SK-N-SH (cell line): ENCODE results near the gene PIK3R5. TPM values are rescaled to one million over a fixed set of nuclear protein-coding genes. Genes with fewer than 3 reads are reported as not detected.

ENCODE experiments used
- CTCF ChIA-PET: fragments of 300-600, 350-600 bp; formaldehyde crosslinking; extraction: SDS; loops from one replicate; lab custom pipeline; 2021; lab: Yijun Ruan, JAX
- POLR2A ChIA-PET: fragments of 350-600 bp; sonication (Branson Sonifier 250); formaldehyde crosslinking; extraction: SDS; loops from one replicate; lab custom pipeline; 2020; ENCODE audit warnings: antibody characterized with exemption, inconsistent platforms; lab: Yijun Ruan, JAX
- DNase-seq: peaks from one replicate; pipeline ENCODE4 v3.0.0; 2012
- H2AFZ ChIP-seq: fragments of 200-600 bp; sonication (generic); 2 replicates; pipeline ENCODE4 v1.8.1; 2016; ENCODE audit warnings: antibody characterized with exemption, mild to moderate bottlenecking, low read depth
- H3F3A ChIP-seq: fragments of 200-600 bp; sonication (generic); replicated peaks from 2 replicates; pipeline ENCODE3; 2016; ENCODE audit warnings: antibody characterized with exemption, mild to moderate bottlenecking; ENCODE audit not compliant: insufficient read depth
- H3K27ac ChIP-seq, 2 experiments: fragments of 200-500 bp in 1 of 2; fragments of 200-600 bp in 1 of 2; sonication (Bioruptor generic) in 1 of 2; sonication (generic), shearing (Covaris generic) in 1 of 2; 2 replicates each; pipeline versions ENCODE4 v1.5.1 to v1.6.1; 2014 to 2016; ENCODE audit warnings: low read depth in 2 of 2, inconsistent platforms in 1 of 2, low read length in 1 of 2, mild to moderate bottlenecking in 1 of 2, mixed read lengths in 1 of 2
- H3K27me3 ChIP-seq: fragments of 200-600 bp; sonication (generic), shearing (Covaris generic); 2 replicates; pipeline ENCODE4 v1.6.1; 2016; ENCODE audit warnings: mixed run types; ENCODE audit not compliant: insufficient read depth
- H3K36me3 ChIP-seq, 2 experiments: fragments of 200-500 bp in 1 of 2; fragments of 200-600 bp in 1 of 2; sonication (Bioruptor generic) in 1 of 2; sonication (generic) in 1 of 2; replicated peaks in 1 of 2; 2 replicates each; pipeline versions ENCODE3 to v1.5.1; 2014 to 2016; ENCODE audit warnings: low read length in 1 of 2, mild to moderate bottlenecking in 1 of 2; ENCODE audit not compliant: insufficient read depth in 2 of 2, control insufficient read depth in 1 of 2
- H3K4me1 ChIP-seq, 2 experiments: fragments of 200-500 bp in 1 of 2; fragments of 200-600 bp in 1 of 2; sonication (Bioruptor generic) in 1 of 2; sonication (generic), shearing (Covaris generic) in 1 of 2; 2 replicates each; pipeline versions ENCODE4 v1.5.1 to v1.6.1; 2014 to 2016; ENCODE audit warnings: low read depth in 1 of 2, low read length in 1 of 2, mixed run types in 1 of 2; ENCODE audit not compliant: insufficient read depth in 2 of 2, control insufficient read depth in 1 of 2
- H3K4me2 ChIP-seq: fragments of 200-600 bp; sonication (generic), shearing (Covaris generic); 2 replicates; pipeline ENCODE4 v1.6.1; 2017; ENCODE audit warnings: mixed run types
- H3K4me3 ChIP-seq, 2 experiments: fragments of 200-500 bp in 1 of 2; fragments of 200-600 bp in 1 of 2; sonication (Bioruptor generic) in 1 of 2; sonication (generic), shearing (Covaris generic) in 1 of 2; 2 replicates each; pipeline versions ENCODE4 v1.5.1 to v1.8.1; 2014 to 2016; ENCODE audit warnings: low read depth in 2 of 2, inconsistent platforms in 1 of 2, low read length in 1 of 2, mild to moderate bottlenecking in 1 of 2, mixed read lengths in 1 of 2, moderate library complexity in 1 of 2
- H3K79me2 ChIP-seq: fragments of 200-600 bp; sonication (generic); 2 replicates; pipeline ENCODE4 v1.8.1; 2017; ENCODE audit warnings: mild to moderate bottlenecking; ENCODE audit not compliant: insufficient read depth
- H3K9ac ChIP-seq: fragments of 200-600 bp; sonication (generic); 2 replicates; pipeline ENCODE4 v1.6.1; 2017; ENCODE audit warnings: mixed run types
- H3K9me2 ChIP-seq: fragments of 200-600 bp; sonication (generic); 2 replicates; pipeline ENCODE4 v1.6.1; 2017; ENCODE audit warnings: mixed run types
- H3K9me3 ChIP-seq: fragments of 200-600 bp; sonication (generic); 2 replicates; pipeline ENCODE4 v1.6.1; 2017; ENCODE audit warnings: mixed run types, mild to moderate bottlenecking, moderate library complexity
- H4K20me1 ChIP-seq: fragments of 200-600 bp; sonication (generic); 2 replicates; pipeline ENCODE4 v1.6.1; 2017; ENCODE audit warnings: mild to moderate bottlenecking, mixed run types; ENCODE audit not compliant: insufficient read depth
- CHD2 ChIP-seq: fragments of 150-350 bp; IDR thresholded peaks from 2 replicates; pipeline ENCODE4 v1.6.1; 2018; ENCODE audit warnings: low read length; ENCODE audit not compliant: partially characterized antibody
- EP300 ChIP-seq, 2 experiments: IDR thresholded peaks; 2 replicates each; pipeline versions ENCODE4 v1.4.0 to v1.6.1; 2012; ENCODE audit warnings: borderline replicate concordance in 1 of 2, low read depth in 1 of 2, low read length in 1 of 2
- FOSL2 ChIP-seq: IDR thresholded peaks from 2 replicates; pipeline ENCODE4 v1.4.0; 2012; ENCODE audit warnings: low read depth, mild to moderate bottlenecking, moderate library complexity, borderline replicate concordance
- FOXM1 ChIP-seq: IDR thresholded peaks from 2 replicates; pipeline ENCODE4 v1.4.0; 2012; ENCODE audit warnings: low read depth, mild to moderate bottlenecking
- GABPA ChIP-seq: IDR thresholded peaks from 2 replicates; pipeline ENCODE4 v1.4.0; 2012; ENCODE audit warnings: low read depth, mild to moderate bottlenecking
- GATA2 ChIP-seq: sonication (generic); formaldehyde crosslinking; IDR thresholded peaks from 2 replicates; pipeline ENCODE4 v1.5.0; 2020; ENCODE audit warnings: mild to moderate bottlenecking, missing genetic modification reagents
- MEF2A ChIP-seq: IDR thresholded peaks from 2 replicates; pipeline ENCODE4 v1.4.0; 2012; ENCODE audit warnings: low read depth, borderline replicate concordance
- MXI1 ChIP-seq: IDR thresholded peaks from 2 replicates; pipeline ENCODE4 v1.6.1; 2012; ENCODE audit warnings: mild to moderate bottlenecking, low read depth, low read length, improper control_type of control experiment
- NFIC ChIP-seq: IDR thresholded peaks from 2 replicates; pipeline ENCODE4 v1.4.0; 2012; ENCODE audit warnings: borderline replicate concordance
- NRF1 ChIP-seq: IDR thresholded peaks from 2 replicates; pipeline ENCODE4 v1.6.1; 2012; ENCODE audit warnings: low read depth, mild to moderate bottlenecking, low read length
- PBX3 ChIP-seq: IDR thresholded peaks from 2 replicates; pipeline ENCODE4; 2012
- RFX5 ChIP-seq: IDR thresholded peaks from 2 replicates; pipeline ENCODE4 v1.6.1; 2012; ENCODE audit warnings: mild to moderate bottlenecking, improper control_type of control experiment, low read length
- RXRA ChIP-seq: IDR thresholded peaks from 2 replicates; pipeline ENCODE4 v1.4.0; 2012; ENCODE audit warnings: low read depth, mild to moderate bottlenecking, borderline replicate concordance
- SIN3A ChIP-seq: IDR thresholded peaks from 2 replicates; pipeline ENCODE4 v1.6.1; 2012; ENCODE audit warnings: low read depth, mild to moderate bottlenecking, low read length, moderate library complexity, borderline replicate concordance
- YY1 ChIP-seq: IDR thresholded peaks from 2 replicates; pipeline ENCODE4 v1.4.0; 2012; ENCODE audit warnings: low read depth, mild to moderate bottlenecking
- ZBTB33 ChIP-seq: IDR thresholded peaks from 2 replicates; pipeline ENCODE4 v1.4.0; 2012; ENCODE audit warnings: low read depth, borderline replicate concordance
- WGBS: methylation state at CpG from one replicate; pipeline ENCODE4 v1.1.6; 2017; ENCODE audit warnings: low lambda C conversion rate; 5-methylcytosine and 5-hydroxymethylcytosine counted together
- polyA plus RNA-seq, 3 experiments: library from polyadenylated mRNA; depleted of rRNA; stranded (reverse); fragments of >200 nt; gene quantifications; 2 replicates each; pipeline ENCODE4 v1.2.3, GENCODE V29; 2012
- TF ChIP-seq, protein P1 (sequence below): IDR thresholded peaks from 2 replicates; pipeline ENCODE4 v1.4.0; 2012; ENCODE audit warnings: low read depth
- TF ChIP-seq, protein P2 (sequence below): fragments of 200-600 bp; sonication (generic); IDR thresholded peaks from 2 replicates; pipeline ENCODE4 v1.6.1; 2017; ENCODE audit warnings: antibody characterized with exemption, mild to moderate bottlenecking, moderate library complexity
- TF ChIP-seq, protein P3 (sequence below): fragments of 150-350 bp; IDR thresholded peaks from 2 replicates; pipeline ENCODE4 v1.6.1; 2017; ENCODE audit warnings: antibody characterized with exemption, low read length, low read depth, borderline replicate concordance

Gene PIK3R5
- polyA plus RNA-seq, 1 of the 3 experiments (the other 2 are of a cell fraction) = not detected

DNA sequence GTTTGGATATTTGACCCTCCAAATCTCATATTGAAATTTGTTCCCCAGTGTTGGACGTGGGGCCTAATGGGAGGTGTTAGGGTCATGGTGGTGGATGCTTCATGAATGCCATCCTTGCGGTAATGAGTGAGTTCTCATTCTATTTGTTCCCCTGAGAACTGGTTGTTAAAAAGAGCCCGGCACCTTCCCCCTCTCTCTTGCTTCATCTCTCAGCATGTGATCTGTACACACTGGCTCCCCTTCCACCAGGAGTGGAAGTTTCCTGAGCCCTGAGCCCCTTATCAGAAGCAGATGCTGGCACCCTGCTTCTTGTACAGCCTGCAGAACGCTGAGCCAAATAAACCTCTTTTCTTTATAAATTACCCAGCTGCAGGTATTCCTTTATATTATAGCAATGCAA is 123.7 kb downstream of the PIK3R5 start (continued):
- TF ChIP-seq FOSL2 (no peak), NRF1 (no peak), EP300 (IDR thresholded peaks at IDR 0.05; ENCODE audit: borderline replicate concordance in 1 of 2, low read depth in 1 of 2, low read length in 1 of 2) (no peak), RFX5 (no peak)
- TF ChIP-seq, protein P1, sequence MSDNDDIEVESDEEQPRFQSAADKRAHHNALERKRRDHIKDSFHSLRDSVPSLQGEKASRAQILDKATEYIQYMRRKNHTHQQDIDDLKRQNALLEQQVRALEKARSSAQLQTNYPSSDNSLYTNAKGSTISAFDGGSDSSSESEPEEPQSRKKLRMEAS = no peak

GRCh38 chr17:8839410-8839935 is 126.0 kb downstream of the PIK3R5 start:
- no peaks in the 10 kb centered on the region for H4K20me1 ChIP-seq
- CTCF ChIA-PET = interaction anchor here (0.8 to 1.0 kb wide), 3 partner anchors 14 to 684 kb away, joined by 3 read pairs; no protein-coding TSS in a partner anchor
- no peaks in the 10 kb centered on the region for H3K36me3 ChIP-seq
- POLR2A ChIA-PET = no interaction called here
- WGBS = 5% methylated on average over 7 of the region's 11 CpGs
- H3K4me1 ChIP-seq = no peaks in the 10 kb centered on the region
- TF ChIP-seq, protein P2, sequence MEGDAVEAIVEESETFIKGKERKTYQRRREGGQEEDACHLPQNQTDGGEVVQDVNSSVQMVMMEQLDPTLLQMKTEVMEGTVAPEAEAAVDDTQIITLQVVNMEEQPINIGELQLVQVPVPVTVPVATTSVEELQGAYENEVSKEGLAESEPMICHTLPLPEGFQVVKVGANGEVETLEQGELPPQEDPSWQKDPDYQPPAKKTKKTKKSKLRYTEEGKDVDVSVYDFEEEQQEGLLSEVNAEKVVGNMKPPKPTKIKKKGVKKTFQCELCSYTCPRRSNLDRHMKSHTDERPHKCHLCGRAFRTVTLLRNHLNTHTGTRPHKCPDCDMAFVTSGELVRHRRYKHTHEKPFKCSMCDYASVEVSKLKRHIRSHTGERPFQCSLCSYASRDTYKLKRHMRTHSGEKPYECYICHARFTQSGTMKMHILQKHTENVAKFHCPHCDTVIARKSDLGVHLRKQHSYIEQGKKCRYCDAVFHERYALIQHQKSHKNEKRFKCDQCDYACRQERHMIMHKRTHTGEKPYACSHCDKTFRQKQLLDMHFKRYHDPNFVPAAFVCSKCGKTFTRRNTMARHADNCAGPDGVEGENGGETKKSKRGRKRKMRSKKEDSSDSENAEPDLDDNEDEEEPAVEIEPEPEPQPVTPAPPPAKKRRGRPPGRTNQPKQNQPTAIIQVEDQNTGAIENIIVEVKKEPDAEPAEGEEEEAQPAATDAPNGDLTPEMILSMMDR = no peak
- H3K79me2 ChIP-seq = no peaks in the 10 kb centered on the region
- H3K9me2 ChIP-seq = no peaks in the 10 kb centered on the region
- no peak overlapping the region for H2AFZ ChIP-seq
- no peak overlapping the region for H3K4me2 ChIP-seq
- H3K4me3 ChIP-seq = no peak overlapping the region
- no peaks in the 10 kb centered on the region for H3F3A ChIP-seq
- H3K9me3 ChIP-seq = no peaks in the 10 kb centered on the region
- no peak for DNase-seq
- H3K27ac ChIP-seq = no peak overlapping the region
- peaks cover 40% of the 10 kb centered on the region for H3K27me3 ChIP-seq
- no peak overlapping the region for H3K9ac ChIP-seq

DNA sequence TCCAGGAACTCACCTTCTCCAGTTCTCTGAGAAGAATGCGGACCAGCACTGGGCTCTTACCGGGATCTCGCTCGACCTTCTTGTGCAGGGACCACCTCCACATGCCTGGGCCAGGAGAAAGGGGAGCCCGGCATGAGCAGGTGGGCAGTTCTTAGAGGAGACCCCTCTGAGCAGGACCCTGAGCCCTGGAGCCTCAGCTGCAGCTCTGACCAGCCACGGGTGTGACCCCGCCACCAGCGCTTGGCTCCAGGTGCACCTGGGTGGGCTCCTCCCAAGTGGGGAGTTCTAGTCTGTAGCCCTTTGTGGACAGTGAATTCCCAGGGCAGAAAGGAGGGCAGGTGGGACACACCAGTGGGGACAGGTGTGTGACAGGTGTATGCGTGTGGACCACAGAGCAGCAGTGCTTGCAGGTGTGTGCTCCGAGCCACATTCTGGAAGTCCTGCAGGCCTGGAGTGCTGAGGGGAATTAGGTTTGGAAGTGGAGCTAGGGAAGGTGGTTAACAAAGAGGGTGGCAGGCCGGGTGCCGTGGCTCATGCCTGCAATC is 126.9 kb downstream of the PIK3R5 start:
- Histone ChIP-seq H3K36me3 (no peaks in the 10 kb centered on the region), H3K9ac (no peak overlapping the region), H3K79me2 (no peaks in the 10 kb centered on the region), H3K4me2 (no peak overlapping the region), H3K9me3 (no peaks in the 10 kb centered on the region), H3K4me1 (no peaks in the 10 kb centered on the region), H3K4me3 (no peak overlapping the region), H3F3A (no peaks in the 10 kb centered on the region), H3K27ac (no peak overlapping the region), H2AFZ (no peak overlapping the region), H3K9me2 (no peaks in the 10 kb centered on the region), H4K20me1 (no peaks in the 10 kb centered on the region), H3K27me3 (peaks cover 43% of the 10 kb centered on the region)
- CTCF ChIA-PET = interaction anchor here (1.7 kb wide), 1 partner anchor 53 kb away, joined by 4 read pairs; no protein-coding TSS in a partner anchor
- WGBS = 32% methylated on average over 8 of the region's 12 CpGs
- DNase-seq = no peak
- POLR2A ChIA-PET = no interaction called here
- TF ChIP-seq GATA2 = no peak
- TF ChIP-seq YY1 = no peak
- no peak for TF ChIP-seq RXRA
- TF ChIP-seq EP300 (IDR thresholded peaks at IDR 0.05; ENCODE audit: borderline replicate concordance in 1 of 2, low read depth in 1 of 2, low read length in 1 of 2) = no peak
- no peak for TF ChIP-seq FOSL2
- no peak for TF ChIP-seq SIN3A
- TF ChIP-seq GABPA = no peak
- no peak for TF ChIP-seq CHD2
- TF ChIP-seq NFIC = no peak
- TF ChIP-seq MEF2A = no peak
- TF ChIP-seq ZBTB33 = no peak
- no peak for TF ChIP-seq FOXM1
- TF ChIP-seq, protein P3, sequence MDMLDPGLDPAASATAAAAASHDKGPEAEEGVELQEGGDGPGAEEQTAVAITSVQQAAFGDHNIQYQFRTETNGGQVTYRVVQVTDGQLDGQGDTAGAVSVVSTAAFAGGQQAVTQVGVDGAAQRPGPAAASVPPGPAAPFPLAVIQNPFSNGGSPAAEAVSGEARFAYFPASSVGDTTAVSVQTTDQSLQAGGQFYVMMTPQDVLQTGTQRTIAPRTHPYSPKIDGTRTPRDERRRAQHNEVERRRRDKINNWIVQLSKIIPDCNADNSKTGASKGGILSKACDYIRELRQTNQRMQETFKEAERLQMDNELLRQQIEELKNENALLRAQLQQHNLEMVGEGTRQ = no peak
- TF ChIP-seq MXI1 = no peak
- no peak for TF ChIP-seq PBX3
